ENCODE data around the gene GABBR2.

GRCh38 chr9:98634685-98635336 is 73.9 kb downstream of the GABBR2 start:
- no peak for TF ChIP-seq CTCF (conservative IDR thresholded peaks at IDR 0.05; ENCODE audit: low read length)
- TF ChIP-seq EZH2phosphoT487 (IDR thresholded peaks at IDR 0.05; ENCODE audit: borderline replicate concordance, low read depth, low read length): no peak
